ENCODE measurements around the gene PTPRJ. TPM values are rescaled to one million over a fixed set of nuclear protein-coding genes. Genes with fewer than 3 reads are reported as not detected.
"Not testable (repeated sequence)": the region's sequence is repeated elsewhere in the genome, so short reads cannot be mapped to it uniquely, and the experiment has no call there.

The PTPRJ gene
- 15.2 and 15.8 TPM in 2 replicates for total RNA-seq (2014; rRNA removed; shearing (Covaris generic))

DNA sequence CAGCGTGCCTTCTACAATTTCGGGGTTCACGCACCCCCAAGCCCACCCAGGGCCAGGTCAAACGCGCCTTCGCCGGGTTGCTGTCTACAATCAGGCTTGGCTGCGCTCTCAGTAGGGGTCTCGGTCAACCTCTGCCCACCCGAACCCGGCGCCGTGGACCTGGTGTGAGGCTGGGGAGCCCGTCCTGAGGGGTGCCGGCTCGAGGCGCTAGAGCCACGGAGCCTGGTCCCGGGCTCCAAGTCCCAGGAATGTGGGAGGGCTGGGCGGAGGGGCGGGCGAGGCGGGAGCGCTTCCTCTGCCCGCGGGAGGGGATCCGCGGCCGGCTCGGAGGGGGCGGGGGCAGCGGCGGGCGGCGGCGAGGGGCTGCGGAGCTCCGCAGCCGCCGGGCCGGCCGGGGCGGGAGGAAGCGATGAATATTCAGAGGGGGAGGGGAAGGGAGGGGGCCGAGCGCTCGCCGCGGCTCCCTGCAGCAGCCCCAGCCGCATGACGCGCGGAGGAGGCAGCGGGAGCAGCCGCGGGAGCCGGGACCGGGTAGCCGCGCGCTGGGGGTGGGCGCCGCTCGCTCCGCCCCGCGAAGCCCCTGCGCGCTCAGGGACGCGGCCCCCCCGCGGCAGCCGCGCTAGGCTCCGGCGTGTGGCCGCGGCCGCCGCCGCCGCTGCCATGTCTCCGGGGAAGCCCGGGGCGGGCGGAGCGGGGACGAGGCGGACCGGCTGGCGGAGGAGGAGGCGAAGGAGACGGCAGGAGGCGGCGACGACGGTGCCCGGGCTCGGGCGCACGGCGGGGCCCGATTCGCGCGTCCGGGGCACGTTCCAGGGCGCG is at the start of gene PTPRJ:
Gene PTPRJ, plus strand, starts transcription at position 472 of the 819 bp plus-strand sequence. CDS start 354 bp downstream, outside the sequence.
- no peak for DNase-seq (ENCODE audit: low spot score)

DNA sequence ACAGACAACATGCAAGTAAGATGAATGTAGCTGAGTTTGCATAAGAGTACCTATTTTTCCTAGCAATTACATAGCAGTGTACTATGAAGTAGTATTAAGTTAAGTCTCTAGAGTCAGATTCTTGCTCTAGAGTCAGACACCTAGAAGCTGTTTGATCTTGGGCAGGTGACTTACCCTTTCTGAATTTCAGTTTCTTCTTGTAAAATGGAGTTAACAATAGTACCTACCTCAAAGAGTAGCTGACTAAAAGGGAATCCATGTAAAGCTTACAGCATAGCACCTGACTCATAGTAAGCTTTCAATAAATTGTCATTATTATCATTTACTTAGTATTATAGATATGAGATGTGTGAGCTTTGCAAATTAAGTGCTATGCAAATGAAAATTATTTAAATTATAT is 47.8 kb upstream of the PTPRJ start:
- no peak for DNase-seq (ENCODE audit: low spot score)

DNA sequence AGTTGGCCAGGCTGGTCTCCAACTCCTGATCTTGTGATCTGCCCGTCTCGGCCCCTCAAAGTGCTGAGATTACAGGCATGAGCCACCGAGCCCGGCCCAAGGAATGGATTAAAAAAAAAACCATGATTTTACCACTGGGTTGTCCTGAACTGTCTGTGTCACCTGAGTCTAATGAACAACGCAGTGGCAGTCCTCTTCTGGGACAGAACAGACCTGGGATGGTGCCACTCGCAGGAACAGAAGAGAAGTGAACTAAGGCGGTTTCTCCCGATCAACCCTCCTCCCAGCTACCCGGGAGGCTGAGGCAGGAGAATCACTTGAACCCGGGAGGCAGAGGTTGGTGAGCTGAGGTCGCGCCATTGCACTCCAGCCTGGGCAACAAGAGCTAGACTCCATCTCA is 46.6 kb upstream of the PTPRJ start:
- not testable (repeated sequence) for DNase-seq (ENCODE audit: low spot score)

DNA sequence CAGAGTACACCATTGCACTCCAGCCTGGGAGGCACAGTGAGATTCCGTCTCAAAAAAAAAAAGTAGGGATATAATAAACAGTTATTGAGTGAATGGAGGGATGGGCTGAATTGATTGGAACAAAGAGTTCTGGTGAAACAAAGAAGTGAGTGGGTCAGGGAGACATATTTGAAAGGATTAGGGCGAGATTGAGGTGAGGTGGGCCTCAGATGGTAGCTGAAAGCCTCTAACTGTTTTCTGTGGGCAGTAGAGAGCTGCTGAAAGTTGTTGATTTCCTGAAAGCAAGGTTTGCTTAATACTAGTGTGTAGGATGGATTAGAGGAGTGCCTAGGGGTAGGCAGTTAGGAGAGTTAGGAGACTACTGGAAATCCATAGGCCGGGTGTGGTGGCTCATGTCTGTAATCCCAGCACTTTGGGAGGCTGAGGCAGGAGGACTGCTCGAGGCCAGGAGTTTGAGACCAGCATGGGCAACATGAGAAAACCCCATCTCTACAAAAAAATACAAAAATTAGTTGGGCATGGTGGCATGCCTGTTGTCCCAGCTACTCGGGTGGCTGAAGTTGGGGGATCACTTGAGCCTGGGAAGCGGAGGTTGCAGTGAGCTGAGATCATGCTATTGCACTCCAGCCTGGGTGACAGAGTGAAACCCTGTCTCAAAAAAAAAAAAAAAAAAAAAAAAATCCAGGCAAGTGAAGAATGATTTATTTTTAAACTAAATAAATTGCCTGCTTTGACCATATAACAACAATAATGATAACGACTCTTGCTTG is 41.4 kb upstream of the PTPRJ start:
- DNase-seq (ENCODE audit: low spot score) = no peak

DNA sequence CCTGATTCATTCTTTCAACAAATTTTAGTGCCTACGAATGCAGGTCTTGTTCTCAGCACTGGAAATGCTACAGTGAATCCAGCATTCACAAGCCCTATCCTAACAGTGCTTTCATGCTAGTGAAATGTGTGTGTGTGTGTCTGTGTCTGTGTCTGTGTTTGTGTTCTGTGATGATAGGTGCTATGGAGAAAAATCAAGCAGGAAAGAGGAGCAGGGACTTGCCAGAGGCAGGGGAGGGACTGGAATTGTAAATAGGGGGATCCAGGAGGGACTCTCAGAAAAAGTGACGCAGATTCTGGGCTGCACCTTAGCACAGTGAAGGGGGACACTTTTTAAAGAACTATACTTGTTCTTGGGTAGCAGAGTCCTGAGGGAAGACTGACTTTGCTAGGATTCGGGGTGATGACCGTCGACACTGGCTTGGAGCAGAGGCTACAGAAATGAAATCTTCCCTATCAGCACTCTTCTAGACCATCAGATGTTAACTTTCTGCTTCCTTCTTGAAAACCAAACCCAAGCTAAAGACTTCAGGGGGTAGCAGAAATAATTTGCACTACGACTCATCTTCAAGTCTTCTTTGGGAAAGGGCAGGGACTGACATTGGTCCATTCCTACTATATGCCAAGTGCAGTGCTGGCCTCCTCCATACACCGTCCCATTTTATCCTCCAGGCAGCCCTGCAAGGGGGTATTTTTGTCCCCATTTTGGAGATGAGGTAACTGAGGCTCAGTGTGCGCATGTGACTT is 39.3 kb upstream of the PTPRJ start:
- DNase-seq (ENCODE audit: low spot score) = no peak

- no peak for DNase-seq (ENCODE audit: low spot score)
Observed at GRCh38 chr11:47941907-47942558, 38.3 kb upstream of the PTPRJ start.

DNA sequence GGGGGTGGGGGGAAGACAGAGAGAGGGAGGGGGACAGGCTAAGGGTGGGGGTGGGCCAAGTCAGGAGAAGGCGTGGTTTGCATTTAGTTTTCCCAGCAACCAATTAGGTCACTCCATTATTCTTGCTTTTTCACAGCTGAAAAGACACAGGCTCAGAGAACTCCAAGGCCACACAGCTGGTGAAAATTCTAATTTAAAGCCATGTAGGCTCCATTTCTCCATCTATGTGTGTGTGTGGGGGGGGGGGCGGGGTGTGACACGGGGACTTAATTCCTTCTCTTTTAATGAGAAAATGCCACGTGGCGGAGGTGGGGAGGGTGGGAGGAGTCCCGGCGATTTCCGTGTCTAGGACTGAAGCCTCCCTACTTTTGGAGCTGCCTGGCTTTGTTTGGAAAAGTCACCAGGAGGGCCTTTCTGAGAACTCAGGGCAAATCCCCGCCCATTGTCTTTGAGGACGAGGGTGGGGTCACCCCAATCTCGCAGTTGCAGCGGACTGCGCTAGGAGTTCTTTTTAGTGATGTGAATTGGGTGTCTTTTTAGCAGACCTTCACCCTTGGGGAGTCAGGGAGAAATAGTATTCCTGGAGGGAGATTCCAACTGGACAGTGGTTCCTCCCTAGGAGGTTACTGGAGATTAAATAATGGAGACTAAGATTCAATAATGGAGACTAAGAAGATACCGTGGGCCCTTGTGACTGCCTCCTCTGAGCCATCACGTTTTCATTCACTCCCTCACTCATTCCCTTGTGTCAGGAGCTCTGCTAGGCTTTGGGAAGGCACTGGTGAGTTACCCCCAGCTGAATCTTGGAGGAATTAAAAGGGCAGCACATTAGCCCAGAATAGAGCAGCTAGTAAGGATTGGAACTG is 36.4 kb upstream of the PTPRJ start:
- DNase-seq (ENCODE audit: low spot score) = no peak

GRCh38 chr11:47944632-47945031 is 35.7 kb upstream of the PTPRJ start:
- no peak for DNase-seq (ENCODE audit: low spot score)

DNA sequence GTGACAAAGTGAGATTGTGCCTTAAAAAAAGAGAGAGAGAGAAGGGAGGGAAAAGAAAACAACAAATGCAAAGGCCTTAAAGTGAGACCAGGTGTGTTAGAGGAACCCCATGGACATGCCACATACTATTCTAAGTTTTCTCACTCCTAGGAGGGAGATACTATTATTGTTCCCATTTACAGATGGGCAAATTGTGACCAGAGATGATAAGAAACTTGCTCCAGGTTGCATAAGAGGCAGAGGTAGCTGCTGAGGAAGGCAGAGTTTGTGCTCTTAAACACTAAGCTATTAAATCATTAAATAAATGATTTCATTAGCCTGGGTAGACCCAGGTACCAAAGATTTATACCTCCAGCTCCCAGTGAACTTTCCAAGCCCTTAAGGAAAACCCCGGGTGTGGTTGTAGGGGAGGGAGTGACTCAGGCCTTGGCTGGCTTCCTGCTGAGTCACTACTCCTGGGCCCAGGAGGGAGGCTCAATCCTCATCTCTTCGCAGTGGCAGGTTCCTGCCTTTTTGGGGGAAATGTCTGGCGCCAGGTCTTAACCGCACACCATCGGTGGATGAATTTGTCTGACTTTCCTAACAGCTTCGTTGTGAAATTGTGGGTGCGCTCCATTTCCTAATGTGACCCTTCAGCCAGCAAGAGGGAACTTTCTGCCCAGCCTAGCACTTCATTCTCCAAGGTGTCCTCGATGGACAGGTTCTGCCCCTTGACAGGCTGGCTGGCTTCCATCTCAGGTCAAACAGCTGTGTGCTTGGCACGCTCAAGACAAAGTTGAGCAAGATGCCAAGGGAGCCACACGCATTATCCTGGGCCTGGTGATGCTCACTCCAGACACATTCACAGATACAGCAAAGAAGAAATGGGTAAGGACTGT is 33.4 kb upstream of the PTPRJ start:
- peak; percentile 99 for DNase-seq (ENCODE audit: low spot score)

- peak; percentile 72 for DNase-seq (ENCODE audit: low spot score)
Observed at GRCh38 chr11:47948137-47948536, 32.2 kb upstream of the PTPRJ start.

GRCh38 chr11:47949001-47949675 is 31.2 kb upstream of the PTPRJ start:
- not testable (repeated sequence) for DNase-seq (ENCODE audit: low spot score)

DNA sequence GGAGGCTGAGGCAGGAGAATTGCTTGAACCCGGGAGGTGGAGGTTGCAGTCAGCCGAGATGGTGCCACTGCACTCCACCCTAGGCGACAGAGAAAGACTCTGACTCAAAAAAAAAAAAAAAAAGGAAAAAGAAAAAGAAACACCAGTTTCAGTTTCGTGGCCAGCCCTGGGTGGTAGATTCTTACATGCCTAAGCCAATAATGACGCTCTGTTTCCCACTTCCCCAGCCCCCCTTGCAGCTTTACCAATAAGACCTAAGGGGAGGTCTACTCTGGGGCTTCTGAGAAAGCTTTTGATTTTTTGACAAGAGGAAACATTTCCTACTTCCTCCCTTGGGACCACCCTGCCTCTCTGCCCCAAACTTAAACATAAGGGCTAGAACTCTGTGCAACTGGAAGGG is 30.0 kb upstream of the PTPRJ start:
- no peak for DNase-seq (ENCODE audit: low spot score)

DNA sequence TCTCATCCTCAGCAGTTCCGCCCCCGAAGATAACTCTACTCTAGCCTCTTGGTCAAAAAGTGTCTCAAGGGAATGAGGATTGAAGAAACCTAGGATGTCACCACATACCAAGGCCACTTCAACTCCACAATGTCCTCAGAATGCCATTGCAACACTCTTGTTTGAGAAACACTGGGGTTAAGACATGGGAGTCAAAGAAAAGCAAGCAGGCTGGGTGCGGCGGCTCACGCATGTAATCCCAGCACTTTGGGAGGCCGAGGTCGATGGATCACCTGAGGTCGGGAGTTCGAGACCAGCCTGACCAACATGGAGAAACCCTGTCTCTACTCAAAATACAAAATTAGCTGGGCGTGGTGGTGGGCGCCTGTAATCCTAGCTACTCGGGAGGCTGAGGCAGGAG is 28.9 kb upstream of the PTPRJ start:
- DNase-seq (ENCODE audit: low spot score) = not testable (repeated sequence)

DNA sequence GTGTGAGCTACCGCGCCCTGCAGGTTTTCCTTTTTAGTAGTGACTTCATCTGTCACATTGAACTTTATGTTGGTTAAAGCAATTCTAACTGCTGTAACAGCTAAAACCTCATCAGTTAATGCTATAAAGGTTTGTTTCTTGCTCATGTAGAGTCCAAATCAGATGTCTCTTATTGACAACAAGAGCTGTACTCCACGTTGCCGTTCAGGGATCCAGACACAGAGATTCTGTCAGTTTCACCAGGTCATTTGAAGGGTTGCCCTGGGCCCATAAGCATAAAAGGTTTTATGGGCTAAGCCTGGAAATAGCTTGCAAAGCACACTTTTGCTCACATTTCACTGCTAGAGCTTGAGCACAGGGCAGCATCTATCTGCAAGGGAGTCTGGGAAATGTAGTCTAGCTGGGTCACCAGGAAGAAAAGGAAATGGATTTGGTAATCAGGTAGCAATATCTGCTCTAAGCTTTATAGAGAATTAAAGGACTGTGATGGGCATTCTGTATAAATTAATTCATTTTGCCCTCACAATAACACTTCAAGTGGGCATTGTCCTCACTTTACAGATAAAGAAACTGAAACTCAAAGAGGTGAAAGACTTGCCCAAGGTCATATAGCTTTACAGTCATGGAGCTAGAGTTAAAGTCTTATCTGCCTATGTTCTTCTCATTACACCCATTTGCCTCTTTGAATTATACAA is 25.2 kb upstream of the PTPRJ start:
- DNase-seq (ENCODE audit: low spot score) = no peak

DNA sequence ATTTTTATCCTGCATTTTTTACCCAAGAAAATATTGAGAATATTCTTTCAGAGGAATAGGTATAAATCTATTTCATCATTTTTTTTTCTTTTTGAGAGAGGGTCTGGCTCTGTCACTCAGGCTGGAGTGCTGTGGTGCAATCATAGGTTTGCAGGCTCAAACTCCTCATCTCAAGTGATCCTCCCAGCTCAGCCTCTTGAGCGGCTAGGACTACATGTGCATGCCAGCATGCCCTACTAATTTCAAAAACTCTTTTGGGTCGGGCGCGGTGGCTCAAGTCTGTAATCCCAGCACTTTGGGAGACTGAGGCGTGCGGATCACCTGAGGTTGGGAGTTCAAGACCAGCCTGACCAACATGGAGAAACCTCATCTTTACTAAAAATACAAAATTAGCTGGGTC is 20.3 kb upstream of the PTPRJ start:
- DNase-seq (ENCODE audit: low spot score) = no peak

- DNase-seq (ENCODE audit: low spot score) = peak; percentile 67
Observed at GRCh38 chr11:47961383-47961782, 19.0 kb upstream of the PTPRJ start.

DNA sequence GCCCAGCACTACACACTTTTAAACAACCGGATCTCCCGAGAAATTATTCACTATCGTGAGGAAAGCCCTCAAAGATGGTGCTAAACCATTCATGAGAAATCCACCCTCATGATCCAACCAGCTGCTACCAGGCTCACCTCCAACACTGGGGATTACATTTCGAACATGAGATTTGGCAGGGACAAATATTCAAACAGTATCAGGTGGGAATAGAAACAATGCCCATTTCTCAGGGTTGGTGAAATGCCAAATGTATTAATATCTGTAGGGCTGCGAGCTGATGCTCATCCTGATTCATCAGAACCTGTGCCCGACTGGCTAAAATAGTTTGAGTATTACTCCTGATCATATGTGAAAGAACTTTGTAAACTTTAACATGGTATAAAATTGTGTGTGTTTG is 15.8 kb upstream of the PTPRJ start:
- DNase-seq (ENCODE audit: low spot score) = no peak
